HepG2 (cell line): ENCODE measurements around the gene ABHD1. TPM values are rescaled to one million over a fixed set of nuclear protein-coding genes. Genes with fewer than 3 reads are reported as not detected.

Experiments used
- ATAC-seq: fragments of 200-7000 bp; cut with Tn5 transposase; 3 replicates; pipeline ENCODE4 v1.9.1; 2020; ENCODE audit warnings: mild to moderate bottlenecking, moderate library complexity
- BruUV-seq: library from RNA; stranded (reverse); fragments of 400-500 nt; replicated peaks from 2 replicates; lab custom pipeline; 2021; lab: Mats Ljungman, UMichigan
- CTCF ChIA-PET: fragments of 300-600 bp; formaldehyde crosslinking; extraction: SDS; loops from one replicate; lab custom pipeline; 2021; ENCODE audit warnings: low total read pairs, inconsistent platforms, low intra/inter-chr PET ratio; lab: Yijun Ruan, JAX
- POLR2A ChIA-PET: fragments of 350-600 bp; sonication (Branson Sonifier 250); formaldehyde crosslinking; loops from one replicate; lab custom pipeline; 2020; ENCODE audit warnings: antibody characterized with exemption, inconsistent platforms; lab: Yijun Ruan, JAX
- DNase-seq: peaks from one replicate; pipeline ENCODE4 v3.0.0-alpha.2; 2015; ENCODE audit warnings: low spot score
- FAIRE-seq: peaks from 3 replicates; lab custom pipeline; 2011; peaks lifted over from hg19 to GRCh38; lab: Jason Lieb, UNC
- H2AFZ ChIP-seq: one replicate; pipeline ENCODE4 v1.6.1; 2011; ENCODE audit warnings: low read length, inconsistent platforms
- H3K27ac ChIP-seq: fragments of 300-600 bp; 3 replicates; pipeline ENCODE4 v1.8.0; 2011; ENCODE audit warnings: mixed run types, mild to moderate bottlenecking, mixed read lengths, low read length, inconsistent platforms; ENCODE audit not compliant: insufficient read depth; ENCODE audit errors: extremely low read length
- H3K27me3 ChIP-seq, 2 experiments: fragments of 200-600 bp in 1 of 2; 2 replicates in 1 of 2; 3 replicates in 1 of 2; pipeline versions ENCODE4 v1.6.0 to v1.8.0; 2011; ENCODE audit warnings: low read length in 2 of 2, mild to moderate bottlenecking in 2 of 2, moderate library complexity in 2 of 2, inconsistent platforms in 1 of 2; ENCODE audit not compliant: insufficient read depth in 2 of 2, control insufficient read depth in 1 of 2
- H3K36me3 ChIP-seq, 2 experiments: fragments of 200-600 bp in 1 of 2; replicated peaks in 1 of 2; 2 replicates in 1 of 2; 3 replicates in 1 of 2; pipeline versions ENCODE4 v1.5.1 to v1.8.0; 2011; ENCODE audit warnings: low read length in 2 of 2, inconsistent platforms in 1 of 2; ENCODE audit not compliant: insufficient read depth in 2 of 2, control insufficient read depth in 1 of 2
- H3K4me1 ChIP-seq: 2 replicates; pipeline ENCODE4 v1.5.1; 2012; ENCODE audit warnings: low read length, inconsistent platforms; ENCODE audit not compliant: insufficient read depth
- H3K4me2 ChIP-seq: 2 replicates; pipeline ENCODE4 v1.6.0; 2011; ENCODE audit warnings: low read depth, low read length, inconsistent platforms
- H3K4me3 ChIP-seq, 3 experiments: fragments of 200-600 bp in 1 of 3; sonication (generic), shearing (Covaris generic) in 1 of 3; replicated peaks in 1 of 3; 2 replicates each; pipeline ENCODE4 v1.5.1; 2011 to 2016; ENCODE audit warnings: low read length in 3 of 3, inconsistent platforms in 2 of 3, low read depth in 2 of 3, mild to moderate bottlenecking in 2 of 3, control low read depth in 1 of 3, mixed read lengths in 1 of 3; ENCODE audit not compliant: insufficient read depth in 1 of 3
- H3K79me2 ChIP-seq: one replicate; pipeline ENCODE4 v1.6.1; 2011; ENCODE audit warnings: low read length, inconsistent platforms; ENCODE audit not compliant: insufficient read depth
- H3K9ac ChIP-seq: 2 replicates; pipeline ENCODE4 v1.6.0; 2011; ENCODE audit warnings: mild to moderate bottlenecking, low read depth, low read length, inconsistent platforms; ENCODE audit not compliant: insufficient read depth
- H3K9me3 ChIP-seq: 2 replicates; pipeline ENCODE4 v1.5.1; 2012; ENCODE audit warnings: mild to moderate bottlenecking, low read length
- H4K20me1 ChIP-seq: 2 replicates; pipeline ENCODE4 v1.6.0; 2011; ENCODE audit warnings: inconsistent platforms, mild to moderate bottlenecking, low read length, moderate library complexity; ENCODE audit not compliant: insufficient read depth
- ASH2L ChIP-seq: fragments of 300-600, 200-600 bp; sonication (generic); IDR thresholded peaks from 2 replicates; pipeline ENCODE4 v1.7.0; 2017; ENCODE audit warnings: low read depth, mild to moderate bottlenecking, moderate library complexity, mixed read lengths, low read length; ENCODE audit not compliant: insufficient read length
- CREB3 ChIP-seq: sonication (generic); formaldehyde crosslinking; IDR thresholded peaks from 2 replicates; pipeline ENCODE4 v1.5.0; 2020; ENCODE audit warnings: missing genetic modification reagents
- HOXA9 ChIP-seq: sonication (generic); formaldehyde crosslinking; IDR thresholded peaks from 2 replicates; pipeline ENCODE4 v1.8.1; 2022; ENCODE audit warnings: missing genetic modification reagents, mild to moderate bottlenecking, moderate library complexity, borderline replicate concordance
- PAXIP1 ChIP-seq: sonication (generic); formaldehyde crosslinking; conservative IDR thresholded peaks from 2 replicates; pipeline ENCODE4 v1.4.0; 2020; ENCODE audit warnings: mild to moderate bottlenecking, missing genetic modification reagents, moderate library complexity
- PBX2 ChIP-seq: IDR thresholded peaks from 2 replicates; pipeline ENCODE4 v1.6.1; 2016; ENCODE audit warnings: control low read depth
- TAF1 ChIP-seq: sonication (generic); formaldehyde crosslinking; IDR thresholded peaks from 2 replicates; pipeline ENCODE4 v1.4.0; 2020; ENCODE audit warnings: missing genetic modification reagents
- TMF1 ChIP-seq: sonication (generic); formaldehyde crosslinking; IDR thresholded peaks from 2 replicates; pipeline ENCODE4 v1.8.1; 2022; ENCODE audit warnings: low read depth, missing genetic modification reagents
- ZFP41 ChIP-seq: sonication (generic); formaldehyde crosslinking; IDR thresholded peaks from 2 replicates; pipeline ENCODE4 v1.4.0; 2020; ENCODE audit warnings: mild to moderate bottlenecking, missing genetic modification reagents, borderline replicate concordance
- ZNF143 ChIP-seq: sonication (generic); formaldehyde crosslinking; IDR thresholded peaks from 2 replicates; pipeline ENCODE4 v1.4.0; 2020; ENCODE audit warnings: missing genetic modification reagents
- ZZZ3 ChIP-seq: sonication (generic); formaldehyde crosslinking; IDR thresholded peaks from 2 replicates; pipeline ENCODE4 v1.4.0; 2020; ENCODE audit warnings: missing genetic modification reagents, mild to moderate bottlenecking, borderline replicate concordance
- WGBS: methylation state at CpG from one replicate; pipeline ENCODE4 v1.1.6; 2017; ENCODE audit warnings: low lambda C conversion rate; 5-methylcytosine and 5-hydroxymethylcytosine counted together
- in situ Hi-C: cut with HindIII; loops from 2 replicates; pipeline ENCODE4 v1.10.0; 2017; ENCODE audit warnings: low pct_unique_long_range_greater_than_20kb; ENCODE audit not compliant: extremely low pct_ligation_motif_present
- intact Hi-C: fragments of 100-400 bp; cut with micrococcal nuclease; formaldehyde crosslinking; loops from one replicate; pipeline ENCODE4 v1.10.0; 2022; ENCODE audit not compliant: unreplicated experiment
- polyA plus RNA-seq, 8 experiments: library from polyadenylated mRNA; depleted of rRNA in 3 of 8; stranded (reverse) in 7 of 8; unstranded in 1 of 8; fragments of >200 nt; fragmentation: Illumina TruSeq in 4 of 8; extraction: Trizol in 4 of 8; gene quantifications; 2 replicates each; pipeline versions ENCODE4 v1.2.1 to v1.2.3, GENCODE V29; 2011 to 2016; ENCODE audit warnings: low read depth in 4 of 8, missing spikeins in 1 of 8, mixed read lengths in 1 of 8; ENCODE audit not compliant: insufficient read depth in 1 of 8
- total RNA-seq, 5 experiments: library from RNA; depleted of rRNA; stranded (reverse); fragments of >200 nt; fragmentation: Illumina TruSeq; extraction: Trizol; gene quantifications; 2 replicates each; pipeline ENCODE4 v1.2.3, GENCODE V29; 2016; ENCODE audit warnings: low read depth in 1 of 5

The ABHD1 gene
- total and polyA plus RNA-seq, 2 of the 13 experiments (the other 11 are each of a cell fraction or from before 2014, with no cell fraction given), result 0.04 to 0.81 TPM

- TF ChIP-seq CREB3 (CRISPR knock-in tag) (no peak), ZNF143 (no peak), ASH2L (no peak), PAXIP1 (CRISPR knock-in tag) (0 out of 2 replicates have a peak, but pooled peaks have one; percentile 3), HOXA9 (CRISPR knock-in tag) (0 out of 2 replicates have a peak, but pooled peaks have one; percentile 48), ZZZ3 (CRISPR knock-in tag) (0 out of 2 replicates have a peak, but pooled peaks have one; percentile 5), ZFP41 (CRISPR knock-in tag) (no peak), TAF1 (no peak)
Measured at GRCh38 chr2:27122791-27123190, 824 bp upstream of the ABHD1 start (continued).

GRCh38 chr2:27125104-27125503 lies 1.5 kb downstream of the ABHD1 start:
- intact Hi-C loops (no loop called here), in situ Hi-C loops (no loop called here)
- Histone ChIP-seq H3K9me3 (no peaks in the 10 kb centered on the region), H3K4me3 (no peak overlapping the region), H3K27me3 (peaks cover 0 to 33% of the 10 kb centered on the region in 2 experiments; a peak in 3 of 5 replicates), H4K20me1 (no peaks in the 10 kb centered on the region), H2AFZ (no peak overlapping the region), H3K36me3 (peaks cover 0 to under 1% of the 10 kb centered on the region in 2 experiments; a peak in 1 of 5 replicates), H3K79me2 (no peaks in the 10 kb centered on the region), H3K4me2 (no peak overlapping the region), H3K27ac (no peak overlapping the region), H3K4me1 (peaks cover 52% of the 10 kb centered on the region), H3K9ac (no peak overlapping the region)
- BruUV-seq, result no TSS peak
- WGBS, result 91% methylated on average over 3 of the region's 3 CpGs
- ATAC-seq, result no peak
- DNase-seq, result no peak
- POLR2A ChIA-PET, result interaction anchor here (1.8 to 5.3 kb wide), 2 partner anchors 8 to 29 kb away, joined by 3 to 76 read pairs; partner anchors contain the start of gene PREB
- no peak for FAIRE-seq
- CTCF ChIA-PET, result no interaction called here
- TF ChIP-seq PBX2 (no peak), TMF1 (no peak)
